Stimulated activated CD8-positive, alpha-beta memory T cell treated with anti-CD3 and anti-CD28 coated beads, Interleukin-4, amount 100 ng/mL, for 4 hours (primary cell): ENCODE measurements around the gene RNF40.
"Not testable (repeated sequence)": the region's sequence is repeated elsewhere in the genome, so short reads cannot be mapped to it uniquely, and the experiment has no call there.

ENCODE experiments used
- DNase-seq, 2 donors: peaks; one replicate each; pipeline ENCODE4 v3.0.0-alpha.2; 2020; ENCODE audit warnings: low read depth in 2 of 2, low spot score in 1 of 2

The RNF40 gene

DNA sequence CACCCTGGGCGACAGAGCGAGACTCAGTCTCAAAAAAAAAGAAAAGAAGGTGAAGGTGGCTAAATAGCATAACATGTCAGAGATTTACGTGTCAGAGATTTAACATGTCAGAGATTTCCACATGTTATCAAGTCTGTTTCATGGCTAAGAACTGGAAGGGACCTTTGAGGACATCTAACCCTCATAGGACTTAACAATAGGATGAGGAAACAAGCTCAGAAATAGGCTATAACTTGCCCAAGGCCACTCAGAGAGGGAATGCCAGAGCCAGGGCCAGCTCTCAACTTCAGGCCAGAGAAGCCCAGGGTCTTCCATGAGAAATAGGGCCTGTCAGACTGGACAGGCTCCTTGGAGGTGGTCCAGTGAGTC is 51.7 kb downstream of the RNF40 start:
- no peak for DNase-seq

DNA sequence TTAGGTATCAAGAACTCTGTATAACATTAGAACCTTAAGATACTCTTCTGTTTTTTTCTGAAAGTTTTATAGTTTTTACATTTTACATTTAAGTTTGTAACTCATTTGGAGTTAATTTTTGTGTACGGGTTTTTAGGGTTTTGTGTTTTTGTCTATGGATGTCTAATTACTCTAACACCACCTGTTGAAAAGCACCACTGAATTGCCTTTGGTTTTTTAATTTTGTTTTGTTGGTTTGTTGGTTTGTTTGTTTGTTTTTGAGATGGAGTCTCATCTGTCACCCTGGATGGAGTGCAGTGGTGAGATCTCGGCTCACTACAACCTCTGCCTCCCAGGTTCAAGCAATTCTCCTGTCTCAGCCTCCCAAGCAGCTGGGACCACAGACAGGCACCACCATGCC is 54.6 kb downstream of the RNF40 start:
- no peak for DNase-seq

DNA sequence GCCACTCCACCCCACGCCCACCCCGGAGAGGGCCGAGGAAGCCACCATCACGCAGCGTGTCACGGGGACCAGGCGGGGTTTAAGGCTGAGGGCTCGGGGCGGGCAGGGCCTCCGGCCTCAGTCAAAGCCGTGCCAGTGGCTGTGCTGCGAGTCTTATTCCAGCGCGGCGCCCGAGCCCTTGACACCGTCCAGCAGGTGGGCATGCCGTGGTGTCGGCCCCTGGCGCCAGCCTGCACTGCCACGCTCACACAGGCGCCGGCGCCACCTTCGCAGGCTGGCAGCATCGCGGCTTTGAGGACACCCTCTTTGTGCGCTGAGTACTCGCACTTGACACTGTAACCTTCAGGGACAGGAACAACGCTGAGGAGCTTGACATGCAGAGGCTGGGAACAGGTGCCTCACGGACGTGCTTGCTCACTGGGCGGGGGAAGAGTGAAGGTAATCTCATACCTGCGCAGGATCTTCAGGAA is 58.9 kb downstream of the RNF40 start:
- no peak for DNase-seq

DNA sequence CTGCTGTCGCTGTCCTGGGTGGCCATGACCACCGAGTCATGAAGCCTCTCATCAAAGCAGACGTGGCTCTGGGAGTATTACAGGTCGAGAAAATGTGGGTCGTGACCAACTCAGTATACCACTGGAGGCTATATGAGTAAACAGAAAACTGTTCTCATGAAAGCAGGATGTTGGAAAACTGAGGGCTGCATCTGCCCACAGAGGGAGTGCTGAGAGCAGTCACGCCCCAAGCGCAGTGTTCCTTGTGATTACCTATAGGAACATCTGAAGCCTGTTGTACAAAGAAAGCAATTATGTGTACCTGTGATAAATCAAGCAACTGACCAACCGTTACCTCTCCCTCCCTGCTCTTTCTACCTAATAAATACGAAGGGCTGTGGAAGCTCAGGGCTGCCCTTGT is 59.3 kb downstream of the RNF40 start:
- not testable (repeated sequence) for DNase-seq

DNA sequence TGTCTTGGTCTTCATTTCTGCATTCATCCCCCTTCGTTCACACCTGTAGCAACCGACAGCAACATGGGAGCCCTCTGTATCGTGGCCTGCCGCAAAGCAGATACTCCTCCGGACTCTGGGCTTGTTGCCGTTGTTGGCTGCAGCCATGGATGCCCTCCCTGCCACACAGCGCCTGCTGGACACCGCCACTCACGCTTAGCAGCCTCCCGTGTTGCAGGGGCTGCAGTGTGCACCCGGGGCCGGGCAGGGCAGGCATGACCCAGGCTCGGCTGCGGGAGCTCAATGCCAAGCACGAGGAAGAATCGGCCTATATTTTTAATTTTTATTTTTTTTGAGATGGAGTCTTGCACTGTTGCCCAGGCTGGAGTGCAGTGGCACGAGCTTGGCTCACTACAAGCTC is 59.8 kb downstream of the RNF40 start:
- no peak for DNase-seq
